ENCODE measurements around the gene BACH2. TPM values are rescaled to one million over a fixed set of nuclear protein-coding genes. Genes with fewer than 3 reads are reported as not detected.

The BACH2 gene
- total and polyA plus RNA-seq, 9 of the 15 experiments (the other 6 are each of a cell fraction or from before 2014, with no cell fraction given) = 0.06 to 3.1 (median 0.59) TPM

GRCh38 chr6:89999154-89999553 is 297.5 kb downstream of the BACH2 start (continued):
- TF ChIP-seq HES1 (IDR thresholded peaks at IDR 0.05; ENCODE audit: low read depth) (peak; percentile 74; the same call in 1 of the 2 replicates), CREM (IDR thresholded peaks at IDR 0.05; ENCODE audit: low read depth) (peak; percentile 50), KAT2B (IDR thresholded peaks at IDR 0.05; ENCODE audit: low read depth, low read length) (no peak), JUNB (CRISPR knock-in tag; conservative IDR thresholded peaks at IDR 0.05) (no peak), ZNF384 (IDR thresholded peaks at IDR 0.05; ENCODE audit: low read depth, low read length) (peak; percentile 93), MAFK (IDR thresholded peaks at IDR 0.05; ENCODE audit: low read length) (peak; percentile 39; the same call in 1 of the 2 replicates), SOX6 (IDR thresholded peaks at IDR 0.05) (peak; percentile 84), BHLHE40 (IDR thresholded peaks at IDR 0.05; ENCODE audit: low read length) (peak; percentile 90), ZNF639 (CRISPR knock-in tag; conservative IDR thresholded peaks at IDR 0.05 in 1 of 2, IDR thresholded peaks at IDR 0.05 in 1 of 2) (0 out of 4 replicates have a peak, but pooled peaks of 1 of the 2 experiments have one; percentile 36), NCOR1 (IDR thresholded peaks at IDR 0.05) (no peak), ZNF408 (CRISPR knock-in tag; IDR thresholded peaks at IDR 0.05; ENCODE audit: low read depth) (no peak), EP300 (IDR thresholded peaks at IDR 0.05; ENCODE audit: low read length) (peak; percentile 20; the same call in 1 of the 2 replicates), EWSR1 (IDR thresholded peaks at IDR 0.05; ENCODE audit: borderline replicate concordance, low read depth, partially characterized antibody) (no peak), MXI1 (IDR thresholded peaks at IDR 0.05; ENCODE audit: low read depth, low read length) (no peak), ATF3 (IDR thresholded peaks at IDR 0.05) (peak; percentile 45; the same call in 1 of the 2 replicates), ATF3 (CRISPR knock-in tag; conservative IDR thresholded peaks at IDR 0.05) (no peak), RNF2 (IDR thresholded peaks at IDR 0.05) (no peak), MAFG (tag; conservative IDR thresholded peaks at IDR 0.05) (peak; percentile 22; the same call in 1 of the 2 replicates), BCL6 (CRISPR knock-in tag; IDR thresholded peaks at IDR 0.05) (no peak), TBL1XR1 (IDR thresholded peaks at IDR 0.05; ENCODE audit: low read length in 2 of 2) (no peak), ZNF175 (CRISPR knock-in tag; IDR thresholded peaks at IDR 0.05; ENCODE audit: low read depth) (no peak), ZNF76 (CRISPR knock-in tag; IDR thresholded peaks at IDR 0.05; ENCODE audit: borderline replicate concordance) (no peak), RB1 (IDR thresholded peaks at IDR 0.05; ENCODE audit: low read depth) (no peak), RCOR1 (IDR thresholded peaks at IDR 0.05; ENCODE audit: borderline replicate concordance in 1 of 2, low read depth in 2 of 2, low read length in 2 of 2) (peak in 1 of 2 experiments; percentile 84; a peak in 1 of 4 replicates), JUND (IDR thresholded peaks at IDR 0.05; ENCODE audit: borderline replicate concordance, low read depth, low read length) (peak; percentile 81), JUND (tag; IDR thresholded peaks at IDR 0.05; ENCODE audit: borderline replicate concordance, low read depth, low read length) (peak; percentile 78; the same call in 2 of the 3 replicates), ZBTB17 (CRISPR knock-in tag; IDR thresholded peaks at IDR 0.05) (no peak)

Data from K562 (cell line).